ENCODE data around the gene MAMDC2.

MAMDC2 gene

GRCh38 chr9:70133253-70134208, 89.9 kb downstream of the MAMDC2 start:
- no peak overlapping the region for H3K4me3 Mint-ChIP-seq
- peaks cover 7% of the 10 kb centered on the region for H3K27me3 Mint-ChIP-seq (ENCODE audit: low read depth)
- no peaks in the 10 kb centered on the region for H3K36me3 Mint-ChIP-seq (ENCODE audit: low read depth)
- no peak overlapping the region for H3K27ac Mint-ChIP-seq
- DNase-seq (ENCODE audit: low spot score) = no peak
- no peaks in the 10 kb centered on the region for H3K4me1 Mint-ChIP-seq (ENCODE audit: low read depth)
- H3K9me3 Mint-ChIP-seq = no peaks in the 10 kb centered on the region

DNA sequence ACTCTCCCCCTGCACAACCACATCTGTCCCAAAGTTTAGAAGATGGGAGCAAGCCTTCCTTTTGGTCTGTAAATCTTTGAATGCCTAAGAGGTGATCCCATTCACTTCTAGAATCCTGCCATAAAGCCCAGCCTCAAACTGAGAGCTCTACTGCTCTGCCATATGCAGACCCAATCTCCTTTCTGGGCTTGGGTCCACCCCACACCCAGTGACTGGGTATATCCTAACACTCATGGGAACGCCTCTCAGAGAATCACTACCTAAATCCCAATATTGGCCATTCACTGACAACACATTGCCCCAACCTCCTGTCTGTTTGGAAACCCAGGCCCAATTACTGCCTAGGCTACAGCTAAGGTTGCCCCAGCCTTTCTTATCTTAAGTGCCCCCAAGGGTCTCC, 90.7 kb downstream of the MAMDC2 start:
- no peak overlapping the region for H3K4me3 Mint-ChIP-seq
- no peaks in the 10 kb centered on the region for H3K4me1 Mint-ChIP-seq (ENCODE audit: low read depth)
- H3K9me3 Mint-ChIP-seq = no peaks in the 10 kb centered on the region
- DNase-seq (ENCODE audit: low spot score) = no peak
- H3K27ac Mint-ChIP-seq = no peak overlapping the region
- H3K27me3 Mint-ChIP-seq (ENCODE audit: low read depth) = peaks cover 7% of the 10 kb centered on the region
- no peaks in the 10 kb centered on the region for H3K36me3 Mint-ChIP-seq (ENCODE audit: low read depth)

GRCh38 chr9:70135176-70135575, 91.5 kb downstream of the MAMDC2 start:
- H3K4me1 Mint-ChIP-seq (ENCODE audit: low read depth) = no peaks in the 10 kb centered on the region
- no peak for DNase-seq (ENCODE audit: low spot score)
- no peak overlapping the region for H3K4me3 Mint-ChIP-seq
- no peak overlapping the region for H3K27ac Mint-ChIP-seq
- H3K36me3 Mint-ChIP-seq (ENCODE audit: low read depth) = no peaks in the 10 kb centered on the region
- H3K9me3 Mint-ChIP-seq = no peaks in the 10 kb centered on the region
- H3K27me3 Mint-ChIP-seq (ENCODE audit: low read depth) = peaks cover 7% of the 10 kb centered on the region

GRCh38 chr9:70136632-70137031, 93.0 kb downstream of the MAMDC2 start:
- Mint-ChIP-seq H3K4me1 (ENCODE audit: low read depth) (no peaks in the 10 kb centered on the region), H3K27ac (no peak overlapping the region), H3K27me3 (ENCODE audit: low read depth) (peaks cover 7% of the 10 kb centered on the region), H3K36me3 (ENCODE audit: low read depth) (no peaks in the 10 kb centered on the region), H3K9me3 (no peaks in the 10 kb centered on the region), H3K4me3 (no peak overlapping the region)
- no peak for DNase-seq (ENCODE audit: low spot score)

- H3K4me3 Mint-ChIP-seq = no peak overlapping the region
- H3K9me3 Mint-ChIP-seq = no peaks in the 10 kb centered on the region
- H3K27ac Mint-ChIP-seq = no peak overlapping the region
- H3K27me3 Mint-ChIP-seq (ENCODE audit: low read depth) = peaks cover 7% of the 10 kb centered on the region
- H3K4me1 Mint-ChIP-seq (ENCODE audit: low read depth) = no peaks in the 10 kb centered on the region
- no peak for DNase-seq (ENCODE audit: low spot score)
- H3K36me3 Mint-ChIP-seq (ENCODE audit: low read depth) = no peaks in the 10 kb centered on the region
Measured at GRCh38 chr9:70137577-70137976, 93.9 kb downstream of the MAMDC2 start.

- H3K4me1 Mint-ChIP-seq (ENCODE audit: low read depth) = no peaks in the 10 kb centered on the region
- no peaks in the 10 kb centered on the region for H3K36me3 Mint-ChIP-seq (ENCODE audit: low read depth)
- H3K9me3 Mint-ChIP-seq = no peaks in the 10 kb centered on the region
- peaks cover 8% of the 10 kb centered on the region for H3K27me3 Mint-ChIP-seq (ENCODE audit: low read depth)
- no peak for DNase-seq (ENCODE audit: low spot score)
- H3K27ac Mint-ChIP-seq = no peak overlapping the region
- no peak overlapping the region for H3K4me3 Mint-ChIP-seq
Measured at GRCh38 chr9:70142101-70142500, 98.5 kb downstream of the MAMDC2 start.

DNA sequence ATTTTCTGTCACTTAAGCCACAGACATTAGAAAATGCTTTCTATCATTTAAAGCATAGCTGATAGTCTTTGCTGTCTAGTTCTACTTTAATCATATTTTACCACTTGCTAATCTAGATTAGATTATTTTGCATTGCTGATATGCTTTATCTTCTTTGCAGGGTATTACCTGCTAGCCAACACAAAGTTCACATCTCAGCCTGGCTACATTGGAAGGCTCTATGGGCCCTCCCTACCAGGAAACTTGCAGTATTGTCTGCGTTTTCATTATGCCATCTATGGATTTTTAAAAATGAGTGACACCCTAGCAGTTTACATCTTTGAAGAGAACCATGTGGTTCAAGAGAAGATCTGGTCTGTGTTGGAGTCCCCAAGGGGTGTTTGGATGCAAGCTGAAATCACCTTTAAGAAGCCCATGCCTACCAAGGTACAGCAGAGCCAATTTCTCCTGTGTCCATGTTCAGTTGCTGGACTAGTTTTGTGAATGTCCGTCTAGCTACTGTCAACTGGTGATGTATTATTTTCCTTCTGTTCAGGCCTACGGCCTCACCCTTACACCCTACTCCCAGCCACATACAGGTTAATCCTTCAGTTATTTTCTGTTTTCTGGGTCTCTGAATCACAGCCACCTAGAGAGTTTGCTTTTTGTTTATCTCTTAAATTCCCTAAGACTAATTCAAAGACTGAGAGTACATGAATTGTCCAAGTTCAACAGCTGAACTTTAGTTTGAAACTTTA, 99.9 kb downstream of the MAMDC2 start:
- Mint-ChIP-seq H3K27ac (no peak overlapping the region), H3K9me3 (no peaks in the 10 kb centered on the region), H3K27me3 (ENCODE audit: low read depth) (peaks cover 2% of the 10 kb centered on the region), H3K36me3 (ENCODE audit: low read depth) (no peaks in the 10 kb centered on the region), H3K4me1 (ENCODE audit: low read depth) (no peaks in the 10 kb centered on the region), H3K4me3 (no peak overlapping the region)
- DNase-seq (ENCODE audit: low spot score) = no peak

GRCh38 chr9:70144131-70144503, 100.5 kb downstream of the MAMDC2 start:
- Mint-ChIP-seq H3K4me3 (no peak overlapping the region), H3K27me3 (ENCODE audit: low read depth) (peaks cover 2% of the 10 kb centered on the region), H3K27ac (no peak overlapping the region), H3K36me3 (ENCODE audit: low read depth) (no peaks in the 10 kb centered on the region), H3K9me3 (no peaks in the 10 kb centered on the region), H3K4me1 (ENCODE audit: low read depth) (no peaks in the 10 kb centered on the region)
- no peak for DNase-seq (ENCODE audit: low spot score)

DNA sequence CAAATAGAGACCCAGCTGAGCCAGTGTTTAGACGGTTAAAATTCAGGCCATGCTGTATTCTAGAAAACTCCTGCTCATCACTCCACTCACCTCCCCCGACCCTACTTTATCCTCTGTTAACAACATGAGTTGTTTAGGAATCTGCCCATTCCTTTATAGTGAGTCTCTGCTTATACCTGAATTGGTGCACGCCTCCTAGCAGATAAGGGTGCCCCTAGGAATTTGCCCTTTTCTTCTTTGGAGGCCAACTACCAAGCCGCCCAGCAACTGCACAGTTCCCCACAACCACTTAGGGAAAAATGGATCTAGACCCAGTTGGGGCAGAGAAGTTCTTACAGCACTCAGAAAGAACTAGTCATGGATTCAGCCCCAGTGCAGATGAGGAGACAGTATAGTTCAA, 102.3 kb downstream of the MAMDC2 start:
- no peak for DNase-seq (ENCODE audit: low spot score)
- Mint-ChIP-seq H3K9me3 (no peaks in the 10 kb centered on the region), H3K4me1 (ENCODE audit: low read depth) (no peaks in the 10 kb centered on the region), H3K27me3 (ENCODE audit: low read depth) (peaks cover 2% of the 10 kb centered on the region), H3K4me3 (no peak overlapping the region), H3K36me3 (ENCODE audit: low read depth) (no peaks in the 10 kb centered on the region), H3K27ac (no peak overlapping the region)

DNA sequence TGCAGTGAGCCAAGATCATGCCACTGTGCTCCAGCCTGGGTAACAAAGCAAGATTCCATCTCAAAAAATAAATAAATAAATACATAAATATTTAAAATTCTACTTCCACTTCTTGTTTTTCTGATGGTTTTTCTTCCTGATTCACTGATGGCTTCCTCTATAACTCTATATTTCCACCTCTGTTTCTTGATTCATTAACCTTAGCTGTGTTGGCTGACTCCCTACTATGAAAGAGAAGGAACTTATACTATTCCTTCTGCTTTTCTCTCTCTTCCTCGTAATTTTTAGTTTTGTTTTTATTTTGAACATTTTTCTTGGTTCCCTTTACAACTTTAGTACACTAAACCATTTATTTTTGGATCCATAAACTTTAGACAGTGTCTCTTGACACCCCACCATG, 103.5 kb downstream of the MAMDC2 start:
- H3K27me3 Mint-ChIP-seq (ENCODE audit: low read depth) = peaks cover 2% of the 10 kb centered on the region
- no peaks in the 10 kb centered on the region for H3K9me3 Mint-ChIP-seq
- H3K4me1 Mint-ChIP-seq (ENCODE audit: low read depth) = no peaks in the 10 kb centered on the region
- no peak for DNase-seq (ENCODE audit: low spot score)
- H3K36me3 Mint-ChIP-seq (ENCODE audit: low read depth) = no peaks in the 10 kb centered on the region
- H3K27ac Mint-ChIP-seq = no peak overlapping the region
- no peak overlapping the region for H3K4me3 Mint-ChIP-seq

DNA sequence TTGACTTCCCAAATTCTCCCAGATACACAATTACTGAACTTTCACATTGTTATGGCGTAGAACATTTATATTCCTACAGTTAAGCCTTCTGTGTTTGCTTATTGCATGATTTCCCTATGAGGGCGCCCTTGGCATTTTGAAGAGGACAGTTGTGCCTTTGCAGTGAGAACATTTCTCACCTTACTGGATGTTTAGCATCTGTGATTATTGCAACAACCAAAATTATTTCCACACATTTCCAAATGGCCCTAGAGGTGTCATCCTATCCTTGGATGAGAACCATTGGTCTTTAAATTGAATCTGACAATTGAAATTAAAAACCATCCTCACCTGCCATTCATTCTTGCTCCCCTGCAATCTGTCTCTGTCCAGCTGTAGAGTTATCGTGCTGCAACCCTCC, 104.0 kb downstream of the MAMDC2 start:
- no peak overlapping the region for H3K4me3 Mint-ChIP-seq
- H3K9me3 Mint-ChIP-seq = no peaks in the 10 kb centered on the region
- H3K4me1 Mint-ChIP-seq (ENCODE audit: low read depth) = no peaks in the 10 kb centered on the region
- H3K36me3 Mint-ChIP-seq (ENCODE audit: low read depth) = no peaks in the 10 kb centered on the region
- no peak for DNase-seq (ENCODE audit: low spot score)
- H3K27me3 Mint-ChIP-seq (ENCODE audit: low read depth) = peaks cover 2% of the 10 kb centered on the region
- no peak overlapping the region for H3K27ac Mint-ChIP-seq

DNA sequence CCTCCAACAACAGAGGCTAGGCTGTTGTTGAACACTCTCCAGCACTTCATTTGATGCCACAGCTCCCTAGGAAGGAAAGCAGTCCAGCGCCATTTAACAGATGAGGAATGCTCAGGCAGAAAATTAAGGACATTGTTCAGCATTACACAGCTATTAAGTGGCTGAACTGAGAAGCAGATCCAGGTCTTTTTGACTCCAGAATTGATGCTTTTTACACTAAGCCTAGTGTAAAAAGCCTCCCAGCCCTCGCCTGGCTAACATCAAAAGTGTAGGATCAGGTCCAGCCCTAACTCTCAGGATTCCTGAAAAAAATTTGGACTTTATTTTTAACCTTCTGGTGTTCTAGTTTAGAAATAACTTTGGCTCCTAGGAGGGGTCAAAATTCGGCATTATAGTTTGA, 108.7 kb downstream of the MAMDC2 start:
- H3K9me3 Mint-ChIP-seq = no peaks in the 10 kb centered on the region
- no peaks in the 10 kb centered on the region for H3K36me3 Mint-ChIP-seq (ENCODE audit: low read depth)
- peaks cover 9% of the 10 kb centered on the region for H3K27me3 Mint-ChIP-seq (ENCODE audit: low read depth)
- H3K4me1 Mint-ChIP-seq (ENCODE audit: low read depth) = no peaks in the 10 kb centered on the region
- H3K4me3 Mint-ChIP-seq = no peak overlapping the region
- no peak overlapping the region for H3K27ac Mint-ChIP-seq
- no peak for DNase-seq (ENCODE audit: low spot score)

- H3K27me3 Mint-ChIP-seq (ENCODE audit: low read depth) = peaks cover 9% of the 10 kb centered on the region
- no peaks in the 10 kb centered on the region for H3K36me3 Mint-ChIP-seq (ENCODE audit: low read depth)
- no peaks in the 10 kb centered on the region for H3K9me3 Mint-ChIP-seq
- no peak overlapping the region for H3K4me3 Mint-ChIP-seq
- H3K4me1 Mint-ChIP-seq (ENCODE audit: low read depth) = no peaks in the 10 kb centered on the region
- no peak overlapping the region for H3K27ac Mint-ChIP-seq
- DNase-seq (ENCODE audit: low spot score) = no peak
Measured at GRCh38 chr9:70156729-70157128, 113.1 kb downstream of the MAMDC2 start.

DNA sequence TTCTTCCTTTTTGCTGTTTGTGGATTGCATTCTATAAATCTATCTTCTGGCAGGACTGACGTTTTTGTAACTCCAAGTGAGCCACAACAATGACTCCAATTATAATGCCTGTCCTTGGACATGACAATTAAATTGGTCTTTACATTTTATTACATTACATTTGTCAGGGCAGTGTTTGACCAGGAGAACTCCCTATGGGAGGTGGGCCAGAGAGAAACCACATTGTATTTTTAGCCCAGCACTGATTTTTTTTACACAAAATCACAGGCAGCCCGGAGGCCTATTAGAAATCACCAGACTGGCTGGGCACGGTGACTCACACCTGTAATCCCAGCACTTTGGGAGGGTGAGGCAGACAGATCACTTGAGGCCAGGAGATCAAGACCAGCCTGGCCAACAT, 116.0 kb downstream of the MAMDC2 start:
- Mint-ChIP-seq H3K36me3 (ENCODE audit: low read depth) (no peaks in the 10 kb centered on the region), H3K27me3 (ENCODE audit: low read depth) (peaks cover 9% of the 10 kb centered on the region), H3K9me3 (no peaks in the 10 kb centered on the region), H3K4me3 (no peak overlapping the region), H3K4me1 (ENCODE audit: low read depth) (no peaks in the 10 kb centered on the region), H3K27ac (no peak overlapping the region)
- no peak for DNase-seq (ENCODE audit: low spot score)

All from T-helper 2 cell treated with Interferon-gamma antibody and Interleukin-4, amounts not matched to agents 5 μg/mL and 100 μg/mL, for 36 hours (primary cell).